G401.6 (cell line): Measurements from ENCODE around the gene AGAP9.
"Not testable (repeated sequence)": the region's sequence is repeated elsewhere in the genome, so short reads cannot be mapped to it uniquely, and the experiment has no call there.

Source experiments
- FAIRE-seq: peaks from 2 replicates; lab custom pipeline; 2012; peaks lifted over from hg19 to GRCh38; lab: Jason Lieb, UNC

AGAP9 gene

GRCh38 chr10:47484786-47485185, 38.7 kb downstream of the AGAP9 start:
- not testable (repeated sequence) for FAIRE-seq

GRCh38 chr10:47483923-47484322, 39.5 kb downstream of the AGAP9 start, which contains the start of gene ANXA8:
ANXA8 (minus strand) TSS chr10:47484115; CDS start chr10:47483933, 182 bp downstream.
- FAIRE-seq = not testable (repeated sequence)

- FAIRE-seq = not testable (repeated sequence)
Observed at GRCh38 chr10:47482367-47482766, 41.1 kb downstream of the AGAP9 start.

GRCh38 chr10:47481768-47482181, 41.7 kb downstream of the AGAP9 start:
- not testable (repeated sequence) for FAIRE-seq

- not testable (repeated sequence) for FAIRE-seq
Observed at GRCh38 chr10:47481182-47481766, 42.2 kb downstream of the AGAP9 start.

- not testable (repeated sequence) for FAIRE-seq
Observed at GRCh38 chr10:47480133-47480532, 43.3 kb downstream of the AGAP9 start.

GRCh38 chr10:47478114-47478513, 45.3 kb downstream of the AGAP9 start:
- FAIRE-seq = not testable (repeated sequence)

DNA sequence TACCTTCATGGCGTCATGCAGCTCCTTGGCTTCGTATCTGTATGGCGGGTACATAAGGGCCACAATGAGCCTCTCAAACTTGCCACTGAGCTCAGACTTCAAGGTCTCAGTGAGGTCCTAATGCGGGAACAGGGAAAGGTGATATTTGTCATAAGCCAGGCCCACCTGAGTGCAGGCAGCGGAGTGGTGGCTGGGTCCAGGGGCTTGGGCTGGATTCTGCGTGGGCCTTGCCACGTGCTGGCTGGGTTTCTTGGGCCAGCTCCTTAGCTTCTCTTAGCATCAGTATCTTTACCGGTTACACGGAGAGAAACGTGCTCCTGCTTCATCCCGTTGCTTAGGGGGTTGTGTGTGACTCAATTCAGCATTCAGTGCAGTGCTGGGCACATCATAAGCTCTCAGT, 46.4 kb downstream of the AGAP9 start:
- not testable (repeated sequence) for FAIRE-seq

DNA sequence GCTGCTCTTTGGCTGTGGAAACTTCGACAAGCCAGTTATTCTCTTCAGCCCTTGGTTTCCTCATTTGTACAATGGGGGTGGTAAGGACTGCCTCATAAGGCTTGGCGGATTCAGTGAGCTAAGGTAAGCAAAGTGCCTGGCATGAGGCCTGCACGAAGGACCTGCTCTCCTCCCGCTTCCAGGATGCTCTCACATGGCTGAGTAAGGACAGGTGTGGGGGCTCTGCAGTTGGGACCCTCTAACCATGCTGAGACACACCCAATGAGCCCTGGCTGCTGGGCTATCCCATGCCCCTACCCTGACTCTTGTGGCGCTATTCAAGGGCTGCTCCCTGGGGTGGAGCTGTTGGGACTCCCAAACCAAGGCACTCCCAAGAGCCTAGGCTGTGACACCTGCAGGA, 48.3 kb downstream of the AGAP9 start:
- FAIRE-seq = not testable (repeated sequence)

GRCh38 chr10:47473516-47473915, 49.9 kb downstream of the AGAP9 start:
- not testable (repeated sequence) for FAIRE-seq

DNA sequence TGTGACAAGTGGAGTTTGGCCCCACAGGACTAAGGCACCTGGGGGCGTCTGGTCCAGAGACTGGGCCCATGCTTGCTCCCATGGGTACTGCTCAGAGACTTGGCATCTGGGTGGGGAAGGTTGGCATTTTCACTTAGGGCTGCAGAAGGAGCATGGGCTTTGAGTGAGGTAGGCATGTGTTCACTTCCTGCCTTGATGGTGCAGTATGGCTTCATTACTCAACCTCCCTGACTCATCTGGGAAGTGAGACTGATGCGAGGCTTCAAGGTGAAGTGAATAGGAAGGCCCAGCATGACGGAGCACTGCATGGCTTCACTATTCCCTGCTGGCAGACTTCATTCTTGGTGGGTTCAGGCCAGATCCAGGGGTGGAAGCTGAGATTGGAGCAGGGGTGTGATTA, 50.8 kb downstream of the AGAP9 start:
- not testable (repeated sequence) for FAIRE-seq

DNA sequence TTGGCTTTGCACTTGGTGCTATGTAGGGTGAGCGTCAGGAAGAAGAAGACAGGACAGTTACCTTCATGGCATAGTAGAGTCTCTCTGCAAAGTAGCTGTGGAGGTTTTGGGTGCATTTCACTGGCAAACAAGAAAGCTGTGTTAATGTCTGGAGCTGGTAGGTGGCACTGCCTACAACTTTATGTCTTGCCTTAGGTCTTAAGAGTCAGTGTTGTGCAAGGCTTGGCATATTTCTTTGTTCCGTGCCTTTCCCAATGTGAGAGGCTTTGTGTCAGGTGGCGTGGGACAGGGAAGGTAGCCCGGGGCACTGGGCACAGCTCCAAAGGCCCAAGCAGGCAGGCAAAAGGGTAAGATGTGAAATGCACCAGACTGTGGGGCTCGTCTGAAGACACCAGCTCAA, 51.4 kb downstream of the AGAP9 start:
- not testable (repeated sequence) for FAIRE-seq

- FAIRE-seq = not testable (repeated sequence)
Observed at GRCh38 chr10:47468731-47469528, 54.5 kb downstream of the AGAP9 start.

DNA sequence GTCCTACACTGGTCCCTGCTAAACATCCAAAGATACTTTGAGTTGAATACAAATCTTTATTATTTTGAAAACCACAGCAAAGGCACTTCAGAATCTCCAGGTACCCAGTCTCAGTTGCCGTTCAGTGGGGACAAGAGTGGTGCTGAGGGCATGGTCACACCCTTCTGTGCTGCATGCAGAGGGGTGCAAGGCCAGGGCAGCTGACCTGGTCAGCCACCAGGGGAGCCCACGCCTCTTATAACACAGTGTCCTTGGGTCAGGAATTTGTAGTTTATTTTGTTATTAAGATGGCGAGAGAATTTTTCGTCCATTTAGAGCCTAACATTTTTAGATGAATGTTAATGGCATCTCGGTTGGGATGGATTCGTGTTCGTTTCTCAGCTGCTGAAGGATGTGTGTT, 55.5 kb downstream of the AGAP9 start:
- not testable (repeated sequence) for FAIRE-seq

DNA sequence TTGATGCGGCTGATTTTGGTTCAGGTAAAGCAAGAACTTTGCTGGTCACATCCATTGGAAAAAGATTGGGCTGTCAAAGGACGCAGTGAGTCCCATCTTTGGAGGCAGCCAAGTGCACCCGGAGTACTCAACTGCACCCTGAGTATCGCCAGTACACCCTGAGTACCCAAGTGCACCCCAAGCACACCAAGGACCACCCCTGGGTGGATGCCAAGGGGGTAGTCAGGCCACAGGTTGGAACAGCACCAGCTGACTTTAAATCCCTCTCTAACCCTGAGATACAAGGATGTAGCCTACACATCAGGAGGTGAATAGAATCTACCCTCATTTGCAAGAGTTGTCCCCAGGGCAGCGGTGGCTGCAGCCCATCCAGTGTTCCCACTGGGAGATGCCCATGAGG, 56.0 kb downstream of the AGAP9 start:
- FAIRE-seq = not testable (repeated sequence)

GRCh38 chr10:47465216-47465917, 58.1 kb downstream of the AGAP9 start:
- FAIRE-seq = not testable (repeated sequence)

DNA sequence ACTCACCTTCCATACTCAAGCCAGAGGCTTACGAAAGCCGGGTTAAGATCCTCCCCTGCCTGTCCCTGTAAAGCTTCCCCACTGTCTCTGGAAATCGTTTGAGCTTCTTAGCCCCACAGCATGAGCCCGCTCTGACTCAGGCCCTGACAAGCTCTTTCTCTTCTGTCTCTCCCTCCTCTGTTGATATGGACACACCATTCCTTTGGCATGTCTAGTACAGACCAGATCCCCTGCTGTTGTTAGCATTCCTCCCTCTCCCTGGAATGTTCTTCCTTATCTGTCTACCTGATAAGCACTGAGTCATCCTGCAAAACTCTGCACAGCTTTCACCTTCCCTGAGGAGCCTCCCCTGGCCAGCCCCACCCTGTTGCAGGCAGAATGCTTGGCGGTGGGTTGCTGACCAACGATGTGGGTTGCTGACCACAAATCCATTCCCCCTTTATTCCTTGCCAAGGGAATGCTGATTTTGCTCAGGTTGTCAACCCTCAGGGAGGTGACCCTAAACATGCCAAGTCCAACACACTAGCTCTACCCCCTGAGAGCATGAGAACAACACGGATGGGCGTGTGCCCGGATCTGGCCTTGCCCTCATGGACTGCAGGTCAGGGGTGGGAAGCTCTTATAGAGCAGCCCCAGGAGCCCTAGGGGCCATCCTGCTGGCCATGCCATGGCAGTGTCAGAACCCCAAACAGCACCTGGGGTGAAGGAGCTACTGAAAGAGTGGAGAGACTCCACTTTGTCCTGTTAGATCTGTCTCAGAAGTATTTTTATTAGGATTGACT, 60.7 kb downstream of the AGAP9 start:
- not testable (repeated sequence) for FAIRE-seq

DNA sequence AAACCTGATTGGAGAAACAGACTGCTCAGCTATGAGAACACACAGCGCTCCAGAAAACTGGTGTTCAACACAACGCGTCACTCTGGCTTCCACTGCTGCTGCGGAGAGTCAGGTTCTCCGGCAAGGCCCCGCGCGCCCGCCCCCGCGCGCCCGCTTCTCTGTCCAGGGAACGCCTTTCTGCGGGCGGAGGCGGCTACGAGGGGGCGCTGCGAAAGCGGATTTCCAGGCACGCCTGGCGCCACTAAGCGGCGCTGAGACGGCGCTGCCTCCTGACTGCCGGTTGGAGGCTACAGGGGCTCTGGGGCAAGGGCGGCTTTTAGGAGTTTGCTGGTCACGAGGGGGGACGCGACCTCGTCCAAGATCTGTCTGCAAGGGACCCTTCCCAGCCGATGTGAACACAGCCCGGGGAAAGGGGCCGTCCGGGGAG, 62.2 kb downstream of the AGAP9 start:
- FAIRE-seq = not testable (repeated sequence)

GRCh38 chr10:47458466-47459154, 64.8 kb downstream of the AGAP9 start:
- FAIRE-seq = no peak

DNA sequence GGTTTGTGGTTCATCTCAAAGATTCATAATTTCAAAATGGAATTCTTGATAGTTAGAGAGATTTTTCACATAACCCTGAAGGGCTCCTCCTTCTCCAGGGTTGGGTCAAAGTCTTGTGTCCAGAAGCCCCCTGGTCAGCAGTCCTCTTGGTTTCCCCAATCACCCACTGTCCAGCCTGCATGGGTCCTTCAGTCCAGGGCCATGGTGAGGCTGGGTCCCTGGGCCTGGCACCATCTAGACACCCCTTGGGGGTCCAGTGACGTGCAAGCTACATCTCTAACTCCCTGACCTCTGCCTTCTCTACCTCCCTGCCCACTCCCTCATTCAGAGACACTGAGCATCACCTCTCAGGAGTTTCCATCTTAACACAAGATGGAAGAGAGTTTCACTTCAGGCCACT, 65.6 kb downstream of the AGAP9 start:
- FAIRE-seq = no peak

DNA sequence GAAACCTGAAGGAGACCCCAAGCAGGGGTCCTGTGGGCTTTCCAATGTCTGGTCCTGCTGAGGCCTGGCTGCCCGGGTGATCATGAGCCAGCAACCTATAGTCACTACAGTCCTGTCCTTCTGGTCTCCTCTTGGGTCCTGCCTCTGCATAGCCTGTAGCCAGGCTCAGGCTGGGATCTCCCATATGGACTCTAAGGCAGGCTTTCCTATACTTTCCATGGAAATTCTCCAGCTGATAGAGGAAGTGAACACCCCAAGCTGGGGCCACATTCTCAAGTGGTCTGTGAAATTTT, 66.0 kb downstream of the AGAP9 start:
- FAIRE-seq = no peak
